Measurements from ENCODE around the gene EBF4. TPM values are rescaled to one million over a fixed set of nuclear protein-coding genes. Genes with fewer than 3 reads are reported as not detected.

The EBF4 gene
- total RNA-seq, 1 donor: 0.09 TPM

DNA sequence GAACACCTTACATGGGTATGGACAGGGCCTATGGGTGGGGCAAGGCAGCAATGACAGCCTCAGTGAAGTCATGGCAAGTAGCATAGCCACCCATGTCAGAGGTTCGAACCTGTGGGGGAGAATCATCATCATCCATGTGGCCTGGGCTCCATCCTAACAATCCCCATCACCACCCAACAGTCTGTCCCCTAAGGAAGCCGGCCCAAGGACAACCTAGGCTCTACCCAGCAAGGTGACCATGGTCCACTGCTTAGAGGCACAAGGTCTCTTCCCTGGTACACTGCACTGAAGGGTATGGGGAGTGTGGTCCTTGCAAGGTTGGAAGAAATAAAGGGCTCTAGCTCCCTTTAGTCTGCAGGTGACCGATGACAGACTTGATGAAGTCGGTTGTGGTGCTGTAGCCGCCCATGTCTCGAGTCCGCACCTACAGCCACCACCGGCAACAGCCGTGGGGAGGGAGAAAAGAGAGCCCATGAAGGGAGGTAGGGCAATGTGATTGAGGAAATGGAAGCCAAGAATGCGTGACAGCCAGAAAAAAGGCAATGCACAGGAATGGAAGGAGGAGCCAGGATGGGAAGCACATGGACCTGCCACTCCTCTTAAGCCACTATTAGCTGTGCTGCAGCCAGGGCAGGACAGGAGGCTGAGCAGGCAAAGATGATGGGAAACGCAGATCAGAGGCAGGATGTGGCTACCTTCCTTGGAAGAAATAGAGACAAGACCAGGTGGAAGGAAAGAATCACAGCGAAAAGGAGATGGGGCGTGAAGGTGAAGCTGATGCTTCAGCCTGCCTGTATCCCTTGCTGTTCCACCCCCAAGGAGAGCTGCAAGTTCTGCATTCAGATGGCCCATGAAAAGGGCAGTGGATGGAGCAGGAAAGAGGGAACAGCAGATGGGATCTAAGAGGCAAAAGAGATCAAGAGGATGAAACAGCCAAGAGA is 33.9 kb upstream of the EBF4 start:
- DNase-seq (ENCODE audit: low read depth): no peak
- no peak overlapping the region for H3K4me3 ChIP-seq (ENCODE audit: low read depth, low read length)
- no peak for TF ChIP-seq CTCF (IDR thresholded peaks at IDR 0.05; ENCODE audit: insufficient read depth, low read length)

DNA sequence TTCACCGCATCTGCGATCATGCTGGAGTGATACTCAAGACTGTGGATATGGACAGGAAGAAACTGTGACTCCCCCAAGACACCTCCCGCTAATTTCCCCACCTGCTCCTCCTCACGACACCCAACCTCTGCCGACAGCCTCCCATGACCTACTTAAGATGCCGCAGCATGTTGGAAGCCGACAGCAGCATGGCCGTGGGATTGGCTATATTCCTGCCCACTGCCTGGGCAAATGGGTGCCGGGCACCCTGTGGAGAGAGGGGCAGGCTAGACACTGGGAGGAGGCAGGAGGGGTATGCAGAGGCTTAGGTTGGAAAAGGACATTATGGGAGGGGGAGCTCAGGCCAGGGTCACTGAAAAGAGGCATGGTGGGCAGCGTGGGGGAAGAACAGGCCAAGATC is 33.0 kb upstream of the EBF4 start:
- no peak for DNase-seq (ENCODE audit: low read depth)
- TF ChIP-seq CTCF (IDR thresholded peaks at IDR 0.05; ENCODE audit: insufficient read depth, low read length): no peak
- H3K4me3 ChIP-seq (ENCODE audit: low read depth, low read length): no peak overlapping the region

- no peak for TF ChIP-seq CTCF (IDR thresholded peaks at IDR 0.05; ENCODE audit: insufficient read depth, low read length)
- no peak for DNase-seq (ENCODE audit: low read depth)
- H3K4me3 ChIP-seq (ENCODE audit: low read depth, low read length): peak overlapping the region; percentile 100
These were observed 29.2 kb upstream of the EBF4 start for GRCh38 chr20:2663364-2663886.

- peak; percentile 93 for DNase-seq (ENCODE audit: low read depth)
- peak within 1 kb of the TSS; percentile 100 for H3K4me3 ChIP-seq (ENCODE audit: low read depth, low read length)
- TF ChIP-seq CTCF (IDR thresholded peaks at IDR 0.05; ENCODE audit: insufficient read depth, low read length): no peak
These were observed 28.5 kb upstream of the EBF4 start, which contains the start of gene IDH3B for GRCh38 chr20:2663887-2664719. IDH3B (minus strand) TSS chr20:2664216; CDS start chr20:2664188, 28 bp downstream.

GRCh38 chr20:2671977-2672376 is 20.6 kb upstream of the EBF4 start:
- no peak for DNase-seq (ENCODE audit: low read depth)
- H3K4me3 ChIP-seq (ENCODE audit: low read depth, low read length): no peak overlapping the region
- TF ChIP-seq CTCF (IDR thresholded peaks at IDR 0.05; ENCODE audit: insufficient read depth, low read length): peak; percentile 12

DNA sequence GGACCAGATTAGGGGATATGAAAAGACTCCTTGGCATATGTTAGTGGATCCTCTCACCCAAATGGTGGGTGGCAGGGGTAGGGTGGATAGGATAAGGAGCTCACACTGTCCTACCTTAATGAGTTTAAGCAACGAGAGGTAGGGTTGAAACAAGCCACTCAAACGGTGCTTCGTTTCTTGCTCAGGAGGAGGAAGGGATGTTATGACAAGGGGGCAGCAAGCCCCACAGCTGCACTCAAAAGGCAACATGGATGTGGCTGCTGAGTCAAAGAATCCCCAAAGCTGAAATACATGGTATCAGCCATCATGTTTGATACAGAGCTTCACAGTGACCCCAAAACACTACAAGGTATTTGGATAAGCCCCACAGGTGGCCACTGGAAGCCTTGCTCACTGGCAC is 20.1 kb upstream of the EBF4 start:
- no peak overlapping the region for H3K4me3 ChIP-seq (ENCODE audit: low read depth, low read length)
- no peak for TF ChIP-seq CTCF (IDR thresholded peaks at IDR 0.05; ENCODE audit: insufficient read depth, low read length)
- no peak for DNase-seq (ENCODE audit: low read depth)

Measured in fibroblast of the aortic adventitia (primary cell).